ENCODE results near the gene MYO5B.

The MYO5B gene

DNA sequence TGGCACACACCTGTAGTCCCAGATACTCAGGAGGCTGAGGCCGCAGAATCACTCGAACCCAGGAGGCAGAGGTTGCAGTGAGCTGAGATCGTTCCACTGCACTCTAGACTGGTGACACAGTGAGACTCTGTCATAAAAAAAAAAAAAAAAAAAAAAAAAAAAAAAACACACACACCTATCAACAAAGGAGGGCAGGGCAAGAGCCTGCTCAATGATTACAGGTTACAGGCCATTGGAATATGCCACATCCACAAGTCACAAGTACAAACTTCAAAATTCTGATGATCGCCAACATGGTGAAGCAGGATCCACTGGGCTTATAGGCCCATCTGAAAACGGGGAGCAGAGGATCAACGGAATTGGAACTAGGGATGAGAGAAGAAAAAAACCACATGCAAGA is 6.3 kb downstream of the MYO5B start:
- no peak for DNase-seq (ENCODE audit: low read depth)

DNA sequence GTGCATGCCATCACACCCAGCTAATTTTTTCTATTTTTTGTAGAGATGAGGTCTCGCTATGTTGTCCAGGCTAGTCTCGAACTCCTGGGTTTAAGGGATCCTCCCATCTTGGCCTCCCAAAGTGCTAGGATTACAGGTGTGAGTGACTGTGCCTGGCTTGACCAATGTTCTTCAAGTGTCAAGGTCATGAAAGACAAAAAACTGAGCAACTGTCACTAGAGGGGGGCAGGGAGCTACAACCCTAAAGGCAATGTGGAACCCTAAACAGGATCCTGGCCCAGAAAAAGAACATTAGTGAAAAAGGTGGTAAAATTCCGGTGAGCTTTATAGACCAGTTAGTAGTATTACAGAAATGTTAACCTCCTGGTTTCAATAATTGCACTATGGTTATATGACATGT is 7.3 kb downstream of the MYO5B start:
- no peak for DNase-seq (ENCODE audit: low read depth)

DNA sequence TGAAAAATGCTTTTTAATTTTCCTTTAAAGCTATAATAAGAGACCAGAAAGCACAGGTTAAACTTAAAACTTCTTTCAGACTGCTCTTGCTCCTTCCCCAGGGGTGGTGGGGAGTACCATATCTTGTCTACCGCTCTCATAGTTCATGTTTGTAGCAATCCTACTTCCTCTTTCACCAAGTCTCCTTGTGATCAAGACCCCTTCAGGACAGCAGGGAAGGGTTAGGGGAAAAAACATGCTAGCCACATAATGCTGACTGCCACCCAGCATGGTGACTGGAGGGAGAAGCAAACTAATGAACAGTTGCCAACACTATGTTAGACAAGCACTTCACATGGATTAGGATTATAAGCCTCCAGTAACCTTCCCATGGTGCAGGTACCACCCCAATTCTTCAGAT is 8.6 kb downstream of the MYO5B start:
- no peak for DNase-seq (ENCODE audit: low read depth)

DNA sequence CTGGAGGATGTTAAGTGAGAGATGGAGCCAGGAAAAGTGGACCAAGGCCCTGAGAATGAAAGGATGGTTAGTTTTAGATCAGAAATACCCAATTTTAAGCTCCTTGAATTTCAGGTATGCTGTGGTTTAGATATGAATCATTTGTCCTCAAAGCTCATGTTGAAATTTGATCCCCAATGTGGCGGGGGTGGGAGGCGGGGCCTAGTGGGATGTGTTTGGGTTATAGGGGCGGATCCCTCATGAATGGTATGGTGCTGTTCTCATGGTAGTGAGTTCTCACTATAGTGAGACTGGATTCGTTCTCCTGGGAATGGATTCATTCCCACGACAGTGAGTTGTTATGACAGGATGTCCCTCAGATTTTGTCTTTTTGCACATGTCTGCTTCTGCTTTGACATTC is 11.4 kb downstream of the MYO5B start:
- peak; percentile 60 for DNase-seq (ENCODE audit: low read depth)

DNA sequence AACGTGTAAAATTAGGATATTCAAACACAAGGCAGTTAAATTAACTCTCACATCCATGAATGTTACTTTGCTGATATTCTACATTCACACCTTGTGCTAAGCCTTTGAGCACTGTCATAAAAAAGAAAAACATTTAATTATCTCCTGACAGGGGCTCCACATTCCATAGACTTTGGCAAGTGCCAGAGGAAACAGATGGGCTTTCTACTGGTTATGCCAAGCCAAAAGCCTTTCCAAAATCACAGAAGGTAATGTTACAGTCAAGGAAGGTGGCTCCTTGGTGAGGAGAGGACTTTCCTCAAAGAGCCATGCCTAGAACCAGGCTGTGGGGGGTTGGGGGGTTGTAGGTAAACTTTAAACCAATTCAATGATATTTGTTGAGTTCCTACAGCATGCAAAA is 12.4 kb downstream of the MYO5B start:
- no peak for DNase-seq (ENCODE audit: low read depth)

DNA sequence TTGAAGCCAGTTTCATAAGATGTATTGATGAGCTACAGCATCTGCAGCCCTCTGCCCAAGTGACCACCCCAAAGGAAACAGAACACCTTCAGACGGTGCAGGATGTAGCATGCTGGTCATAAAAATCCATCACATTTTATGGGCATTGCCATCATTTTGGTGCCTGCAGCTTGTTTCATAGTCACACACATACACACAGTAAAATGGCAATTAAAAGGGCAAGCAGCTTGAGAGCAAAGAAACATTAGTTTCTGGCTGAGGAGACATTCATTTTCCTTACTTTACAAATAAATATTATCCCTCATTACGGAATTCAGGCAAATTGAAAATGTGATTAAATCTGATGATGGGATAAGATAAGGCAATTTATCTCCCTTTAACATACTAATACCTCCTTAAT is 13.4 kb downstream of the MYO5B start:
- DNase-seq (ENCODE audit: low read depth), result no peak

DNA sequence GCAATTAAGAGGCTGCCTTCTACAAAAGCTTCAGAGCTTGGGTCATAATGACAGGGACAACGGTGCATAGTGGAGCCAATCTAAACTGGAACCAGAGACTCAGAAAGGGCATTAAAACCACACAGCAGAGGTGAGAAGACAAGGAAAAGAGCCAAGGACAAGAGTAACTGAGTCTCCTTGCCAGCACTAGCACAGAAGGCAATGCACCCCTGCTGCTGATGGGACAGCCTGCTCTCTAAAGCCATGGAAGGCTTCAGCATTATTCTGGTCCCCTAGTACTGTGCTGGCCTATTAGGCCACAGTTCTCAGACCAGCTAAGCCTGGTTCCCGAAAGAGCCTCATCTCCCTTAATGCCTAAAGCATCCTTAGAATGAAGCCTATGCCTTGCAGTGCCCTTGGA is 15.5 kb downstream of the MYO5B start:
- no peak for DNase-seq (ENCODE audit: low read depth)

DNA sequence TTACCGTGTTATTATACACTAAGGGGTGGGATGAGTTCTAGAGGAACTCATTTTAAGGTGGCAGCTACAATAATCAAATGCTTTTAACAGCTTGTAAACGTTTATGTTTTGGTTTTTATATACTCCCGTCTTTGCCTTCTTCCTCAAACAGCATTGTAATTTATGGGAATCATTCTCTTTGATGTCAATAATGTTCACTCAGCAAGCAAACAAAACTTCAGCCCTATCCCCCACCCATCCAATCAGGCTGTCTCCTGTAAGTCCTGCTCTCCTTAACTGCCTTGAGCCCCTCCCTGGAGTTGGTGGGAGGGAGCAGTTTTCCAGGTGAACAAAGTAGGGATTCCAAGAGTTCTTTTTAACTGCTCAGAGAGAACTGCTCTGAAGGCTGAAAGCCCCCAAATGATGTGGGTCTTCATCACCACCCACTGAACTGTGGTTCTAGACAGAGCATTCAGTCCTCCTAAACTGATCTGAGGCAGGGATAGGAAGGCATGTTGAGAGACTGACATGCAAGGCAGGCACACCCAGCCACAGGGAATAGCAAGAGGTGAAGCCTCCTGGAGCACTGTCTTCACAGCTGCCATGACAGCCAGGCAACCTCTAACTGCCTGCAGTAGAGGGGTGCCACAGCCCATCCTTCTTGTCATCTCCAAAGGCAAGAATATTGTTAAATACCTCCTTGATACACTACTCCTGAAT is 17.5 kb downstream of the MYO5B start:
- no peak for DNase-seq (ENCODE audit: low read depth)

DNA sequence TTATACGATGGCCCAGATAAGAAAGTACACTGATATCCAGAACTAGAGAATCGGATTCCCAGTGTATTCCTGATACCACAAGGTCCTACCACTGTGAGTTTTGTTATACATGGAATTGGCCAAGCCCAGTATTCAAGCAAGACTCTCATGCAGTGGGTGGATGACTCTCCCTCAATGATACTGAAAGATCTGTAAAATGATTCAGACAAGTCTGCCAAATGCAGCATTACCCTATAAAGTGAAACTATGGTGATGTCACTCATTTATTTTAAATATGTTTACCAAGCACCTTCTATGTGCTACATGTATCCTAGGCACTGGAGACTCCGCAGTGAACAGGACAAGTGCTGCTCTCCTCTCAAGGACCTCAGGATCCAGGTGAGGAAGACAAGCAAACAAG is 22.6 kb downstream of the MYO5B start:
- DNase-seq (ENCODE audit: low read depth), result no peak

DNA sequence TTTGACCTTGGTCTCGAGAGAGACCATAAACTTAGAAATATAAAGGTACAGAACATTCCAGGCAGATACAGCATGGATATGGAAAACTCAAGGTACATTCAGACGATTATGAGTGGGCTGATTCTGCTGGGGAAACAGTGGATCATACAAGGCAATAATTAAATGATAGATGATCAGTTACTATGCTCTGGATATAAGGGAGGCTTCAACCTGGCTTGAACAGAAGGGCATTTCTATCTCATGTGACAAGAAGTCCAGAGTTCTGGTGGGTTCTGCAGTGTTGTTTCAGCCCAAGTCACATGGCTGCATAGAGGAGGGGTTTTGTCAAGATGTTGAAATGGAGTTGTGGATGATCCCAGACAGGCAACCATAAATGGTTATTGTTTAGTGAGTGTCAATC is 23.5 kb downstream of the MYO5B start:
- no peak for DNase-seq (ENCODE audit: low read depth)

DNA sequence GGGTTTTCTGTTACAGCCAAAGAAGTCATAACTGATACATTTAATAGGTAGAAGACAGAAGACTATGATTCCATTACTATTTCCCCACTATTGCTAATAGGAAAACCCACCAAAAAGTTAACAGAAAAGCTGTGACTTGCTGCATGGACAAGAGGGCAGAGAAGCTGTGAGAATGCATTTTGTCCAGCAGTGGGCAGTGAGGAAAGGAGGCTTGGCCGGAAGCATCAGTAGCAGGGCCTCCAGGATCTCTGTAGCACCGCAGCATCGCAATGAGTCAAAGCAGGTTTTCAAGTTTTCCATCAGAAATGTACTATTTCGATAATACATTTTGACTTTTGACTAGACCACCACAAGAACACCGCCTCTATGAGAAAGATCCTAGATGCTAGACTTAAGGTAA is 24.9 kb downstream of the MYO5B start:
- DNase-seq (ENCODE audit: low read depth), result no peak

DNA sequence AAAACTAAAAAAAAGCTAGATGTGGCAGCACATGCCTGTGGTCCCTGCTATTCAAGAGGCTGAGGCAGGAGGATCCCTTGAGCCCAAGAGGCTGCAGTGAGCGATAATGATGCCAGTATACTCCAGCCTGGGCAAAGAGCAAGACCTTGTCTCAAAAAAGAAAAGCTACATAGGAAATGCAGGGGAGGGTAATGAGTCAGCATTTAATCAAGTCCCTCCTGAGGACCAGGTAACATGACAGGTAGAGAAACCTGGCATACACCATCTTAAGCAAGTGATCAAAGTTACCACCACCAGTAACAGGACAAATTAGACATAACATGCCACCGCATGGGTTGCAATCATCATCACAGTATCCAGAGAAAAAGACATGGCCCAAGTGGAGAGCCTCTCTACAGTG is 25.8 kb downstream of the MYO5B start:
- DNase-seq (ENCODE audit: low read depth), result no peak

DNA sequence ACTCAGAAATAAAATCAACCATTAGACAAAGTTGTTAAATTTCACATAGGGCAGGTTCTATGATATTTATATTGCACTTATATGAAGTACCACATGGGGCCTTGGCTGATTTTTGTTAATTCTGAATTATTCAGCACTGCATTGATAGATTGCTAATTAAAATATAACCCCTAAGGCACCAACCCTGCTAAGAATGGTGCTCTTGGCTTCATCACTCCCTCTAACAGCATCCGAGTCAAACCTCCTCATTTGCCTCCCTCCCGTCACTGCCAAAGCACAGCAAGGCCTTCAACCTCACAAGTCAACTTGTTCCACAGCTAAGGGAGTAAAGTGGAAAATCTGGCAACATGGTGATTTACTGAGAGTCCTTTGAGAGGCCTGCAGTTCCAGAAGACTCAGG is 27.0 kb downstream of the MYO5B start:
- DNase-seq (ENCODE audit: low read depth), result no peak

DNA sequence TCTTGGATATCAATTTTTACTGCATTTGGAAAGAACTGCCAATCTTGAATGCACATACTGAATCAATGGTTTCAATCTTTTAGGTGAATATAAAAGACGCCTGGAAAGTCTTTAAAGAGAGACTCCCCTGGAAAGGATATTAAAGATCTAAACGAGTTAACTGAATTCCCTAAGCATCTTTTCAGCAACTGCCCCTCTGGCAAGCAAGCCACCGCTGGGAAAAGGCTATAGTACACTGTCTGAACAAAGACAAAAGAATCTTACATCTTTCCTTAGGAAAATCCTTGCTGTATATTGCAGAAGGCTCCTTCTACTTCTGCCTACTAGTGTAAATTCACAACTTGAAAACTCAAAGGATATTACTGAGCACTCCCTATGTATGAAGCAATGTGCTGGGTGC is 28.0 kb downstream of the MYO5B start:
- DNase-seq (ENCODE audit: low read depth), result no peak

DNA sequence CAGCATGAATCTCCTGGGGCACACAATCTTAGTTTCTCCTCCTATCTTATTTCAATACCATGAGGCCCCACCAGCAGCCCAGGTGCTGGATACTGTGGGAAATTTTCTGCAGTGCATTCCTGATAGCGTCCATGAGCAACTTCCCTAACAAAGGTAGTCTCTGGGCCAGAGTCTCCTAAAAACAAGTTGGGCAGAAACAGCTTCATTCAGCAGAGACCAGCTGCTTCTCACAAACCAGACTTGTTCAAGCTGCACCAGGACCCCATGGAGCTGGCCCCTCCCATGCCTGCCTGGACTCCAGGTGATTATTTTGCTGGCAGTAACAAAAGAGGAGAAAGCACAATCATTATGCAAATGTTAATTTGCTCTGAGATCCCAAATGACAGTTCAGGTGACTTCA is 31.4 kb downstream of the MYO5B start:
- DNase-seq (ENCODE audit: low read depth), result no peak

DNA sequence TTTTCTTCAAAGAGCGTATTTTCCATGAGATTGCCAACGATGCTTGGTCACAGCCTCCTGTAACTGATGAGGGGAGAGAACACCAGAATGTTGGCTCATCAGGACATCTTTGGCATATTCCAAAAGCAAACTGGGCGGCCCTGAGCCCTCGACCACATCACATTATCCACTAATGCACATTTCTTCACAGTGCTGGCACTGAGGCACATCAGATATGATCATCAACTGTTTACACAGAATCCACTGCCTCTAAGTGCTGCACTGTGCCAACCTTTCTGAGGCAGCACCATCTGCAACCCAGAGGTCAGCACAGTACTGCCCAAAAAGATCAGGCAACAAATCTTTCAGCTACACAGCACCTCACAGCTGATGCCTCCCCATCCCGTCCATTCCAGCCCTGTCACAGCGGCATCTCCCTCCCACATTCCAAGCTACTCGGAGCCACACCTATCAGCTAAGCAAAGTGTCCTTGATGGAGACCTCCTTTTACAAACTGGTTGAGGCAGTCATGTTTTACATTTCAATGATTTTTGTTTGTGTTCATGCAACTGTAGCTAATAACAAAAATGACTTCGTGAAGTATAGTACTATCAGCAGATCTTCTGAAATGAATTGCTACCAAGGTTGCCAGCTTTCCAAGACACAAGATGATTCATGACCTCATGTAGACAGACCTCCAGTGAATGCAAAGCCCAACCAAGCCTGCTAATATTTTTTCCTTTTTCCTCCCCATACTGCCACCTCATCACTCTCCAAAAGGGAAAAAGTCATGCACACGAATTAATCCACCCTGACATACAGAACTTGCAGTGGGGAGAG is 32.3 kb downstream of the MYO5B start:
- DNase-seq (ENCODE audit: low read depth), result no peak

DNA sequence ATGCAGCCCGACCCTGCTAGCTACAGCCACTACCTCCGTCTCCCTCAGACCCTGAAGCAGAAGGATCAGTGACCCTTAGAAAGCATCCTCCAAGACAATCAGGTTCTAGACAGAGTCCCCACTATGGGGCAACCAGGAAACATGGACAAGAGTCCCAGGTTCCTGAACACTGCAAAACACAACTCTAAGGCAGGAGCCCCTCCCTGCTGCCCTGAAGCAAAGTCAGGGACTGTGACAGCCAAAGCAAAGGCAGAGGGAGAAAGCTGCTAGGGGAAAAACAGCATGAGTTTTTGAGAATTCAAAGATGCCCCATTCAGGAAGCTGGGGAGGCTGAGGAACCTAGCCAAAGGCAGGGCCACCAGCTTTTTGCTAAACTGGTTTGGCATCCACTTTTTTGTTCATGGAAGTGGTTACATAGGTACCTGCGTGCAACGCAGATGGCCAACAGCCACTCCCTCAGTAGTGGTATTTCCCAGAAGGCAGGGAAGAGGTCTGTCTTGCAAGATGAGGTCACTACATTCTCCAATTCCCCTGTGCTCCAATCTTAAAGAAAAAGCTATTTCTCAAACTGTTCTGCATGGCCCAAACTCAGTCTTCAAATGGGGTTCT is 33.2 kb downstream of the MYO5B start:
- no peak for DNase-seq (ENCODE audit: low read depth)

DNA sequence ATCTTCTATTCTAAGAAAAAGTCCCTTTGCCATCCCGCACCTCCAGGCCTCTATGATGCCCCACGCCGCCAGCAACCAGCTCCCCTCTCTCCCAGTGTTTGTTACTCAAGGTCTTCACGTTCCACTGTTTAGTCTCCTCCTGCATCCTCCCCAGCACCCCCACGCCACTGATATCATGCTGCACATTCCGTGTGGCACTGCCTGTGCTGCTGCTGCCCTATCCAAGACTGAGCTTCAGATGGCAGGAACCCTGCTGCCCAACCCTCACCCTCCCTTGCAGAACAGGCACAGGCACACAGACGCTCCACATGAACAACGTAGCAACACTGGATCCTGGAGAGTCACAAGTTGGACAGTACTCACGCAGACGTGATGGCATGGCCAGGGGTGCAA is 35.3 kb downstream of the MYO5B start:
- no peak for DNase-seq (ENCODE audit: low read depth)

DNA sequence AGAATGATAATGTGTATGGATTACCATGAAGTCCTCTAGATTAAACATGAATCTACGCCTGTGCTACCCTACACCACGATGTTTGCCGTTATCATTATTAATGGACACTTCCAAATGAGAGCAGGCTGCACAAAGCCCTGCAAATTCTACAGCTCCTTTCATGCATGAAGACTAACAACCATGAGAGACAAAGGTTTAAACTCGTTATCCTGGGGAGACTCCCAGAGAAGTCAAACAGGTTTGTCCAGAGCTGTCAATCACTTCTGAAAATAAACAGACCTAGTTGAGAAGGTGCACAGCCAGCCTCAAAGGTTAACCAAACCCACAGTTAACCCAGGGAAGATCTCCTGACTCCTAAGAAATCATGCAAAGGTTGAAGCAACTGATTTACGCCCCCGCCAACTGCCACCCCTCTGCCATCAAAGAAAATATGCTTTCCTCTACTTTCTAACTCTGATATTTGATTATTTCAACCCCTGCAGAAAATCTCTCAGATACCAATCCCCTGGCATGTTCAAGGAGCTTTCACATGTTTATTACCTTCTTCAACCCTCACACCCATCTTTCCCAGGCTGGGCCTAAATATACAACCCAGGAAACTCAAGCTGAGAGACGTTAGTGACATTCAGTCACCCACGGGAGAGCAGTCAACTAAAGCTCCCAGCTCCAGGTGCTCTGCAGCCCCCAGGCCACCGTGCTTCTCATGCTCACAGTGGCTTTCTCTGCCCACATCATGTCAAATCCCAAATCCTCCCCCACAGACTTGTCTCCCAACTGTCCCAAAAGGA is 35.9 kb downstream of the MYO5B start:
- DNase-seq (ENCODE audit: low read depth), result no peak

DNA sequence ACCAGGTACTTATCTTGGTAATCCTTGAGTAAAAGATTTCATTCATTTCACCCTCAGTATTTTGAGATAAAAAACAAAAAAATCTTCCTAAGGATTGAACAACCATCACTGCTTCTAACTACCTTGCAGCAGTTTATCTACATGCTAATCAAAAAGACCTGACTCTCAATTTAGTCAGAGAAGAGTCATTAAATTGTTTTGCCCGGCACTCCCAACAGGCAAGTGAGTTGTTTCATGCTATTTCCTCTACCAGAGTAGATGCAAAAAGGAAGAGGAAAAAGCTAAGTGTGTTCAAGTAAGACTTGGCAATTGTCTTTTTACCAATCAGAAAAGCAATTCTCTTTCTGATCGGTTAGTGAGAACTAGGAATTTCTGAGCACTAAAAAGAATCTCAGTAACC is 39.5 kb downstream of the MYO5B start:
- no peak for DNase-seq (ENCODE audit: low read depth)

DNA sequence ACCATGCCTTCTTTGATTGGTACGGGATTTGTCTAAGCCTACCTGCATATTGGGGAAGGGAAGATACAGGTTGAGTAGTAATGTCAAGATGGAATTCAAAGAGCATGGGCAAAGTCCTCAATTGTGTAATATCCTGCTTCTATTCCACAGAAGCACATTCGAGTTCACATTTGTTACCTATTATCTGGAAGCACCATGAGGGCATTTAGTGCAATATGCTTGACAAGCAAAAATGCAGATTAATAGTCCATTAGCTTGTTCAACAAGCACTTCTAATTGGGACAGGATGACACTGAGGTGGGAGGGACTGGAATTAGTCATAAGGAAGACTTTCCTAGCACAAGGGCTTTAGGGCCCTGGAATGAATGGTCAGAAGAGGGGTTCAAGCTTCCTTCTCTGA is 40.5 kb downstream of the MYO5B start:
- no peak for DNase-seq (ENCODE audit: low read depth)

DNA sequence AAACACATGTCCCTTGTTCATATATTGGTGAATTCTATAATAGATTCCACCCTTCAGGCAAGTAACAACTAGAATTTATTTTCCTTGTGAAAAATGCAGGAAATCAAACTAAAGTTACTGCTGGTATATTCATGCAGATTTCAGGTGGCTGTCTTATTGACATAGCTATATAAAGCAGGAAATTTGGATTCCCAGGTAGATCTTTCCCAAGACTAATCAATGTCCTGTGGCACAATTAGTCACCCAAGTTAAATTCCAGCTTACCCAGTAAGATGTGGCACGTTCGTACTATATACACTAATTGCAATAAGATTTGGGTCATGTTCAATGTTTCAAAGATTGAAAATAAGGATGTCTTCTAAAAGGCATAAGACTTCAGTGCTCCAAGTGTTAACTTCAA is 42.0 kb downstream of the MYO5B start:
- no peak for DNase-seq (ENCODE audit: low read depth)

DNA sequence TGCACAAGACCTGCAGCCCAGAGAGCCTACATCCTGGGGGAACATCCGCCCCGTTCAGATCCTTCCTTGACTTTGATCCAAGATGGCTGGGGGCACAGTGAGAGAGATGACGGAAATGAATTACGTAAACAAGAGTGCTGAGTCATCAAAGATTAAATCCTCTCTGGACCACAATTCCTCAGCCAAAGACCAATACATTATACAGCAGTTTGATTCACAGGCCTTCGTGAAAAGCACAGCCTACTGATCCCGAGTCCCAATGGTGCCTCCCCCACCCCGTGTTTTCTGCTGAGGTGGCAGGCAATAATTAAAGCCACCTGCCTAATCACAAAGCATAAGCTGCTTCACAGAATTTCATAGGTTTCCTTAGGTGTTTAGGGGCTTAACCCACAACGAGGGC is 43.0 kb downstream of the MYO5B start:
- peak; percentile 35 for DNase-seq (ENCODE audit: low read depth)

All from amniotic epithelial cell (primary cell).